HG02943 (cell line): ENCODE measurements around the gene PITPNM1.
"Not testable (repeated sequence)": the region's sequence is repeated elsewhere in the genome, so short reads cannot be mapped to it uniquely, and the experiment has no call there.

Experiments
- ATAC-seq: cut with Tn5 transposase; IDR thresholded peaks from one replicate; pipeline ENCODE4 v1.9.1; 2021; ENCODE audit warnings: mild to moderate bottlenecking, low read depth, moderate library complexity; ENCODE audit not compliant: unreplicated experiment

PITPNM1 gene

DNA sequence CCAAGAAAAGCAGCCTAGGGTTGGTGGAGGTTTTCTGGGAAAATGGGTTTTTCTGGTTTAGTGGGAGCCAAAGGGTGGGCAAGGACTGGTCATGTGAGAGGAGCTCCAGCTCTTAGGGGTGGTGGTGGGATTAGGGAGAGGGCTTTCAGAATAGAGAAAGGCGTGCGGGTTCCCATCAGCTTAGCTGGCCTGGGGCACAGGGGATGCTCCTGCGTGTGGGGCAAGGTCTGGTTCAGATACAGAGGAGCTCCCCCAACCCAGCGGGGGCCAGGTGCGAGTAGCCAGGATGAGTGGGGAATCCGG lies 36.8 kb downstream of the PITPNM1 start:
- no peak for ATAC-seq

DNA sequence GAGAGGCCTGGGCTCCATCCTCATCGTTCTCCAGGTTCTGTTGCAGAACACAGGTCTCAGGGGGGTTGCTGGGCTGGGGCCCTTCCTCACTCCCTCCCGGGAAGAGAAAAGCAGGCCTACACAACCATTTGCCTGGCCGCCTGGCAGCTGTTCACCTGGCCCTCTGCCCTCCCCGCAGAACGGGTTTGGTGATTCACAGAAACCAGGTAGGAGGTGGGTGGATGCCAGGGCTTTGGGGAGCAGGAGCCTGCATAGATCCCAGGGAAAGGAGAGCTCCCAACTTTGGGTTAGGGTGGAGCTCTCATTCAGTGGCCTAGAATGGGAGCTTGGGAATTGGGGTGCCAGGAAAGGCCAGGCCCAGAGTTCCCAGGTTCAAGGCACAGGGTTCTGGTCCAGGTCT lies 37.1 kb downstream of the PITPNM1 start:
- no peak for ATAC-seq

DNA sequence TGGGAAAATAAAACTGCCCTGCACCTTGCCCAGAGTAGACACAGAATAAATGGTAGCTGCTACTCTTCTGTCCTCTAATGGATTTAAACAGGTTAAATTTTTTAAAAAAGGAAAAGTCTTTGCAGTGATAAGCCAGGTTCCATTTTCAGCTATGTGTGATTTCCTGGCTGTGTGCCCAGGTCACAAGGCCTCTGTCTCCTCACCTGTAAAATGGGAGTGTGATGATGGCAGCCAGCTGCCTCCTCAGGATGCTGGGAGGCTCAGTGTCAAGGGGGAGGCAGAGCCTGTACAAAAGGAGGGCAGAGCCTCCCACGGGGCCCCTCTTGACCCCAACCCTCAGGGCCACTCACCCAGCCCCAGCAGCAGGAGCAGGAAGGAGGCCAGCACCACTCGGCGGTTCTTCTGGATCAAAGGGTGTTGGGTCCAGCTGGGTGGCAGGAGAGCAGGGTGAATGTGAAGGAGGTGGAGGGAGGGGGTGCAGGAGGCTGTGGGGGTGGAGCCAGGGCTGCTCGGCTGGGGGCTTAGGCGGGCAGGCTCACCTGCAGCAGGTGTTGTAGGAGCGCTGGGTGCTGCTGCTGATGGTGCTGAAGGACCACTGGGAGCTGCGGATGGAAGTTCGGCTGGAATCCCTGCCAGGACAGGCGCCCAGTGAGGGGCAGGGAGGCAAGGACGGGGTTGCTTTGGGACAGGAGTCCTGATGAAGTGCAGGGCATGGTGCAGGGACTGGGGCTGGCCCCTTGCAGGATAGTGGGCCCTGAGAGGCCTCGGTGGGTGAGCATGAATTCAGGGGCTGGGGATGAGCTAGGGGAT lies 38.0 kb downstream of the PITPNM1 start:
- ATAC-seq = no peak

DNA sequence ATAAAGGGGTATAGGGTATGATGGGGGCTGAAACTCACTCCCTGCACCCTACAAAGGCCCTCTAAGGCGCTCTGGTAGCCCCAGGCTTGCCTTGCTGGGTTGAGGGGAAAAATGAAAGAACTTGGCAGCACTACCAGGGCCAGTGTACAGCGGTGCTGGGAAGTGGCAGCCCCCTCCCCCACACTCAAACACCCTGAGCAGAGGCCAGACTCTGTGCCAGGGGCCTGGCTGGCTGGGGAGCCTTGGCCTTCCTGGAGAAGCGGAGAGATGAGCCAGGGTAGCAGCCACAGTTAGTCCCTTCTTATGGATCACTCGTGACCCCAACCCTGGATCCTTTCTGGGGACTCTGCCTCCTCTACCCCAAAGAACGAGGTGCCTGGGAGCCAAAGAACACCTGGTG lies 38.8 kb downstream of the PITPNM1 start:
- no peak for ATAC-seq

DNA sequence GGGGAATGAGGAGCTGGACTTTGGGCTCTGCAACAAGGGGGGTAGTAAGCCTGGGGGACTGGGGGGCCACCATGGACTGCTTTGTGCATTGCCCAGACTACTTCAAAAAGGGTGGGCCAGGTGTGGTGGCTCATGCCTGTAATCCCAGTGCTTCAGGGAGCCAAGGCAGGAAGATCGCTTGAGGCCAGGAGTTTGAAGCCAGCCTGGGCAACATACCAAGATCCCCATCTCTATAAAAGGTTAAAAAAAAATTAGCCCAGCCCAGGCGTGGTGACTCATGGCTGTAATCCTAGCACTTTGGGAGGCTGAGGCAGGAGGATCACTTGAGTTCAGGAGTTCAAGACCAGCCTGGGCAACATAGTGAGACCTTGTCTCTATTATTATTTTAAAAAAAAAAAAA lies 39.6 kb downstream of the PITPNM1 start:
- ATAC-seq = not testable (repeated sequence)

DNA sequence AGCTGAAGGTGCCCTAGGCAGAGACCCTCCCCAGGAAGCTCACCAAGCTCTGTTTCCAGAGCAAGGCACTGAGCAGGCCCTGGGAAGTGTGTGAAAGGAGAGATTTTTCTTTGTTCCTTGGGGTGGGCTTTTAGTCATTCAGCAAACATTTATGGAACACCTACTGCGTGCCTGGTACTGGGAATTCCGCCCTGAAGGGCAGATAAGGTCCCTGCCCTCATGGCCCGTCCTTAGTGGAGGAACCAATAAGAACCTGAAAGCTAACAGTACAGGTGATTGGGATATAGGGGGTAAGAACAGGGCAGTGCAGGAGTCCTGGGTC lies 40.0 kb downstream of the PITPNM1 start:
- ATAC-seq = no peak

DNA sequence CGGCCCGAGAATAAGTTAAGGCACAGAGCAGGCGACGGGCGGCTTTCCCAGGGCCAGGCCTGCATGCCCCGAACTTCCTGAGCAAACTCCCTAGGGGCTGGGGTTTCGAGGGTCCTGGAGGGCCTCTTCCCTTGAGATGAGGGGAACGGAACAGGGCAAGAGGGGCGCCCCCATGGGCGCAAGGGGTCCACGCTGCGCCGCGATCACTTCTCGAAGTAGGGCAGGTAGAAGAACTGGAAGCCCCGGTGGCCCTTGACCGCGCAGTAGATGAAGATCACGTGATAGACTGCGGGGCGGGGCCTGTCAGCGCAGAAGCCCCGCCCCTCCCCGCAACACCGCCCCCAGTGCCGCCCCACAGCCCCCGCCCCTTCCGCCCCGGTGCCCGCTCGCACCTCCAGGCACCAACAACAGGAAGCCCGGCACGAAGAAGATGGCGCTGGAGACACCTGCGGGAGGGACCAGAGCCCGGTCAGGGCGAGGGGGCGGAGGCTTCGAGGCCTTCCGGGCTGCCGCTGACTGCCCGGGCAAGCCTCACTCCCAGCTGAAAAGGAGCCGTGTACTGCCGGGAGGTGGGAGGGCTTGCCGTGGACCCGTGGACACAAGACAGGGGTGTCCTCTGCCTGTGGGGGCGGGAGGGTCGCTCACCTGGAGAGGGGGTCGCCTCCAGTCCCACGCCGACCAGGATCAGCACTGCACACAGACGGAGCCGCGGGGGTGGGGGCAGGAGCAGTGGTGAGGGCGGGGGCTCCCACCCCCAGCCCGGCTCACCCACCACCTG lies 40.6 kb downstream of the PITPNM1 start:
- ATAC-seq = peak; percentile 40

DNA sequence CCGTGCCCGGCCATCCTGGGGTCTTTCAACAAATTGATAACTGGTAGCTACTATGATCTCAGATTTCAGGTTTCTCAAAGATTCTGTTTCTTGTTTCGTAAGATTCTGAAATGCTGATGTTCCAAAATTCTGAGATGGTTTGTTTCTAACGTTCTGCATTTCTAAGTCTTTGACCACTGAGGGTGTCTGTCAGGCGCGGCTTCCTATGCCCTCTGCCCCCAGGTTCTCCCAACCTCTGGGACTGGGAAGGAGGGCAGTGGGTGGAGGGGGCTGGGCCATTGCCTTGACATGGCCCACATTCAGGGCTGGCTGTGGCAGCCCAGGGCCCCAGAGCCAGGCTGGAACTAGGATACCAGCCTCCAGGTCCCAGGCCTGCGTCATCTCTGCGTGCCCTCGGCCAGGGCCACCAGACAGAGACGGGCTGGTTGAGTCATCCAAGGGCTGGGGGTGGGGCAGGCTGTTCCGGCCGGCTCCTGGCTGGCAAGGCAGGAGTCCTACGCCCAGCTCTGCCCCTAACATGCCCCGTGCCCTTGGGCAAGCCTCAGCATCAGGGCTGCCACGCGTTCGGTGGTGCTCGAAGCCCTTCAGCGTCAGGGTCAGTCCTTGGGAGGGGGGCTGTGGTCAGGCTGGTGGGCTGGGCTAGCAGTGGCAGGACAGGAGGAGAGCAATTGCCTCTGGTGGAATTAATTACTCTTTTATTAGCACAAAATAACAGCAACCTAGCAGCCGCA lies 41.3 kb downstream of the PITPNM1 start:
- no peak for ATAC-seq

DNA sequence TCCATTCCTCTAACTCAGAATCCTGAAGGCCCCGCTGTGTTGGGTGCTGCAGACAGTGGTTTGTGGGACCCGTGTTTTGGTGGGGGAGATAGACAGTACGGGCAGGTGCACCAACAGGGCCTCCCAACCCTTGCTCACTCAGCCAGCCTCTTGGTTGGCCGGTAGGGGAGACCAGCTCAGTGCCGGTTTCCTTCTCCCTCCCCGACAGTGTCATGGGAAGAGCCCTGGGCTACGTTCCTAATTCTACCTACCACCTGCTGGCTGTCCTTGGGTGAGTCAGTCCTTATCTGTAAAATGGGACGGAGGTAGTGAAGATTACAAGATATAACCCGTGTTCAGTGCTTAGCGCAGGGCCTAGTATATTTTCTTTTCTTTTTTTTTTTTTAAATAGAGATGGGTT lies 42.0 kb downstream of the PITPNM1 start:
- no peak for ATAC-seq

DNA sequence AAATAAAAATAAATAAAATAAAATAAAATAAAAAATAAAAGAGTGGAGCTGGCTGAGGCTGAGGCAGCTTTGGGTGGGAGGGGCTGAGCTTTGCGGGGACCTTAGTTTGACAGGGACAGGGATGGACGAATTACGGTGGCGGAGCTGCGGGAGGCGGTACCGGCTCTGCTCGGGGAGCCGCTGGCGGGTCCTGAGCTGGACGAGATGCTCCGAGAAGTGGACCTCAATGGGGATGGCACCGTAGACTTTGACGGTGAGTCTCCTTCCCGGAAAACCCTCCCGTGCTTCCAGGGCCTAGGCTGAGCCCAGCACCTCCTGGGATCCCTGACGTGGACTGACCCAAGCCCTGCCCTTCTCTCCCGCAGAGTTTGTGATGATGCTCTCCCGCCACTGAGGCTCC lies 46.9 kb downstream of the PITPNM1 start:
- no peak for ATAC-seq

DNA sequence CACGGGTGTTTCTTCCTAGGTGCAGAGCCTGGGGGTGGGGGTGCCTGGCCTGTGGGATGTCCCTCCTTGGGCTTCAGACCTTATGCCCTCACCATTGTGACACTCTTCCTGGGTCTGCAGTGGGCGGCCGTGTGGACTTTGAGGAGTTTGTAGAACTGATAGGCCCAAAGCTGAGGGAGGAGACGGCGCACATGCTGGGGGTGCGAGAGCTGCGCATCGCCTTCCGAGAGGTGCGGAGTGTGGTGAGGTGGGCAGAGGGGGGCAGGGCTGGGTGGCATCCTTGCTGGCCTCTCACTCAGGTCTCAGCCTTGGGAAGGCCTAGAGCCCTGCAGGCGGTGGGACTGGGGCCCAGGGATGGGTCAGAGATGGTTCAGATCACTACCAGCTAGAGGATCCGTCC lies 47.7 kb downstream of the PITPNM1 start:
- ATAC-seq = no peak

DNA sequence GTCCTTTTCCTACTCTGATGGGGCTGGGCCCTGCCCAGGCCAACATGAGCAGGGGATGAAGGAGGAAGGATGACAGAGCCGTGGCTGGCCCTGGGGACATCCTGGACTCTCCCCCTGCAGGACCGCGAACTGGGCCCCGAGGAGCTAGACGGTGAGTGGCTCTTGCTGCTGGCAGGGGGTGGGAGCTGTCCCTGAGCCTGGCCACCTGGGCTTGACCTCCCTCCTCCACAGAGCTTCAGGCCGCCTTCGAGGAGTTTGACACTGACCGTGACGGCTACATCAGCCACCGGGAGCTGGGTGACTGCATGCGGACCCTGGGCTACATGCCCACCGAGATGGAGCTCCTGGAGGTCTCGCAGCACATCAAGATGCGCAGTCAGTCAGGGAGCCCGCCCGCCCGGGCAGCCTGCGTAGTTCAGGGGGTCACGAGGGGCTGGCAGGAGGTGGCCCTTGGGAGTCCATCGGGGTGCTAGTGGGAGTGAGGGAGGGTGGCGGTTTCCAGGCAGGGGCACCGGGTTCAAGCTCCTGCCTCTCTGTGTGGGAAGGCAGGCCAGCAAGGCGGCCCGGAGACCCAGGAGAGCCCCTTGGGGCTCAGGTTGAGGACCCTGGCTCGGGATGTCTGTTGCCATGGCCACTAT lies 49.0 kb downstream of the PITPNM1 start:
- no peak for ATAC-seq

DNA sequence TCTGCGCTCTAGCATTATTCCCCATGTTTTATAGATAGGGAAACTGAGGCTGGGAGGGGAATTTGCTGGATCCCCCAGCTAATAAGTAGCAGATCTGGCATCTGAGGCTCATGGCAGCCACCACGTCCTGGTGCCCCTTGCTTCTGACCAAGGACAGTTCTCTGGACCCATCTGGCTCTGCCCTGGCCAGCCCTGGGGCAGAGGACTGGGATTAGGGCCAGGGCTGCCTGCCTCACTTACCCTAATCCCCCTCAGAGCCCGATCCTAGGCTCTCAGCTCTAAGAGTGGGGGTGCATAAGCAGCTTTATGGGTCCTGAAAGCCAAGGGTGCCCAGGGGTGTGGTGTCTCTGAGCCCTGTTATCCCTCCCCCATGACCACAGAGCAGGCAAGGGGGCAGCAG lies 50.1 kb downstream of the PITPNM1 start, which contains the start of gene CABP4:
Gene CABP4, plus strand, starts transcription at position 301 of the 400 bp plus-strand sequence. Its CDS starts 70 bp downstream, at position 371.
- ATAC-seq = no peak

DNA sequence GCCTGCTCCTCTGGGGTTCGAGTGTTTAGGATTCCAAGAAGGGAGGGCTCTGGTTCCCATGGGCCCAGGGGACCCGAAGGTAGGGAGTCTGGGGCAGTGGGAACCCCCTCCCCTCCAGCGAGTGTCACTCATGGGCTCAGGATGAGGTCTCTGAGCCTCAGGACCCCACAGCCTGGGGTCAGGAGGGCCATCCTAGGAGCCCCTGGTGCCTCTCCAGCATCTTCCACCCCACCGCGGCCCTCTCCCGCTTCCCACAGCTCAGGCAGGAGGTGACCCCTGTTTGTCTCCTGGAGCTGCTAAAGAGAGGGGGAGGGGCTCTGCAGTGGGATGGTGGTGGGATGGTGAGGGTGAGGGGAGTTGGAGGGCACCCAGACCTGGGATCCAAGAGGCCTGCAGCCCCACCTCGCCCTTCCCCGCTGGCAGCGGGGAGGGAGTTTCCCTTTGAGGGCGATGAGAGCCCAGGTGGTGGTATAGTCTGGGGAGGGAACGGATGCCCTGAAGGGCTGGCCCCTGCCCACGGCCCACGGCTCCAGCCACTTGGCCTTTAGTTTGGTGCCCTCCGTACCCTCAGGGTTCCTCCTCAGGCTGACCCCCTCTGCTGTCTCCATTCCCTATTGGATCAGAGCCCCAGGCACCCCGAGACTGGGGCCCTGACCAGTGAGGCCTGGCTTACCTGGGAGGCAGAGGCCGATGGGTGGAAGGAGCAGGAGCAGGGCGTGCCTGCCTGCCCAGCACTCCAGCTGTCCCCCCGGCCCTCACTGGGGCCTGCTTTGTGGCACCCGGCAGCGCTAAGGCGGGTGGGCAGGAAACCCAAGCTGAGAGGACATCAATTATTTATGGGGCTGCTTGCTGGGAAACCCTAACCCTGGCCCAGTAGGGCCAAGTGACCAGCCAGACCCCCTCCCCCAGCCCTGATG lies 51.1 kb downstream of the PITPNM1 start:
- ATAC-seq = no peak

DNA sequence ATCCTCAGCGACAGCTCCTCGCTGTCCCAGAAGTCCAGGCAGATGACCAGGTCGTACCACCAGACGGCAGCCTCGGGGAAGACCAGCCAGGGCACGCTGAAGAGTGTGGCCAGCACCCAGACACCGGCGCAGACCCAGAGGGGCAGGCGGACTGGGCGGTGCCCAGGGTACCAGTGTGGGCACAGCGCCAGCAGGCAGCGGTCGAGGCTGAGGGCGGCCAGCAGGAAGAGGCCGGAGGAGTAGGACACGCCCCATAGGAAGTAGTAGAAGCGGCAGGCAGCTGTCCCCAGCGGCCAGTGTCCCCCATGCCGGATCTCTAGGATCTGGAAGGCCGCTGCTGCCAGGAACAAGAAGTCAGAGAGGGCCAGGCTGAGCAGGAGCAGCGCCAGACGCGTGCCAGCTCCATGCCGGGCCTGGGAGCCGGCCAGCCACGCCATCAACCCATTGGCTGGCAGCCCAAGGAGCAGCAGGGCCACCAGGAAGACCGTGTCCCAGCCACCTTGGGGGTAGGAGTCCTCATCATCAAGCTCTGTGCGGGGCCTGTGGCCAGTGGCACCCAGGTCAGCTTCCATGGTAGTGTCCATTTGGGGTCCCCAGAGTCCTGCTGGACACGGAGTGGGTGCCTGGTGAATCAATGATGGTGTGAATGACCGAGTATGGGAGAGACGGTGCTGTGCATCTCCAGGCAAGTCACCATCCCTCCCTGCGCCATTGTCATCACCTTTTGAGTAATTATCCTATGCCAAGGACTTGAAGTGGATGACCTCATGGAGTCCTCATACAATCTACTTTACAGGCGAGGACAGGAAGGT lies 52.8 kb downstream of the PITPNM1 start, which contains the start of gene GPR152:
Gene GPR152, minus strand, starts transcription at position 589 of the 812 bp plus-strand sequence. Its CDS starts 5 bp downstream, at position 584.
- no peak for ATAC-seq

DNA sequence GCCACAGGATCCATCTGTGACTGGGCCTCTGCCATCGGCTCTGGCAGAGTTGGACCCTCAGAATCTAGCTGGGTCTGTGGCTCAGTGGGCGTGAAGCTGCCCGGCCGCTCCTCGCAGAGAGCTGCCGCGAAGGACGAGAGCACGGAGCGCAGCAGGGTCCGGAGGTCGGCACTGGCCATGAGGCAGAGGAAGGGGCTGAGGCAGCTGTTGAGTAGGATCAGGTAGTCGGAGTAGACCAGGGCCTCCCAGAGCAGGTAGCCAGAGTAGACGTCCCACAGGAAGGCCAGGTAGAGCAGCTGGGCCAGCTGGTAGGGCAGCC lies 53.5 kb downstream of the PITPNM1 start:
- no peak for ATAC-seq

DNA sequence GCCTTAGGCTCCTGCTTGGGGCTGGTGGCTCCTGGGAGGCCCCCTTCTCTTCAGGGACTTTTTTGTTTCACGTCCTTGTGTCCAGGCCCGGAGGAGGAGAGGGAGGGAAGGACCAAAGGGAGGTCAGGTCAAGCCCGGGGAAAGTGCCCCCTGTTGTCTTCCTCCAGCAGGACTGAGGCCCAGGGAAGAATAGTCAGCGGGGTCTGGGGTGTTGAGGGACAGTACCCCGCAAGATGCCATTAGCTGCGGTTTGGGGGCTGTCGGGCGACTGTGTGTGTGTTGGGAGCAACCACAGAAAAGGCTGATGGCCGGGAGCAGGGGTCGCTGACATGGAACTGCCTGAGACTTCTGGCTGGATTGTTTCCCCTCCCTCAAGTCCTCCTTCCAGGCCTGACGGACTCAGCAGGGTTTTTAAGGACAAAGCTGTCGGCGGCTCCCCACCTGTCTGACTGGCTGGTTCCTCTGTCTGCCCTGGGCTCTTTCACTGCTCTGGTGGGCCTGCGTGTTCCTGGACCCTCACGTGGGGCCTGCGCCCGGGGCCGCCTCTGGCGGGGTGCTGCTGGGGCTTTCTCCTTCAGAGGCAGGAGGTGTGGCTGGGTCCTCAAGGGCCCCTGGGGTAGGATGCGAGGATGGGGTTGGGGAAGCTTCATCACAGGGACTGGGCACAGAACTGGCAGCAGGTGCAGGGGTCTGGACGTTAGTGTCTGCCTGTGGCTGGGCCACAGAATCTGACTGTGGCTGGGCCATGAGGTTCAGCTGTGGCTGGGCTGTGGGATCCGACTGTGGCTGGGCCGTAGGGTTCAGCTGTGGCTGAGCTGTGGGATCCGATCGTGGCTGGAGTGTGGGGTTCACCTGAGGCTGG lies 54.1 kb downstream of the PITPNM1 start:
- ATAC-seq = no peak

DNA sequence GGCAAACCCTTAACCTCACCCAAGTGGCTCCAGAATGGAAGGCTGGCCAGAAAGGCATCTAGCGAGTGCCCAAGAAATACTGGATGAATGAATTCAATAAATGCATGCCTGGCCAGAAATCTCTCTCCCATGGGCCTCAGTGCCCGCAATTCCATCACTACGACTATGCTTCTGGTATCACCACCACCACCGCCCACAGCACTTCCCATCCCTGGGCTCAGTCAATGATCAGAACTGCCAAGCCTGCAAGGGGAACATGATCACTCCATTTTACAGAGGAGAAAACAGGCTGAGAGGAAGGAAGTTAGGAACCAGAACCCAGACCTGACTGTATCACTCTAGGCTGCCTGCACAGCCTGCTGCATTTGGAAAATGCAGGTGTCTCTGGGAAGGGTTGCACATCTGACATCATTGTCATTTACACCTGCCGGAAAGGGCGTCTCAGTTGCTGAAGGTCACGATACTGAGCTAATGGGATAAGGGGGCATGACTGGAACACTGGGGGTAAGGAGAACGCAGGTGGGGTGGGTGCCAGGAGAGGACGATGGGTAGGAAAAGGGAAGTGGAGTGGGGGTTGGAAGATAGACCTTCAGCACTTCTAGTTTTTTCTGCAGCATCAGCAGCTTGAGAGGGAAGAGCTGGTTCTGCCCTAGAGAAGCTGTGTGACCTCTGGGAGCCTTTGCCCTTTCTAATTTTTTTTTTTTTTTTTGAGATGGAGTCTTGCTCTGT lies 55.9 kb downstream of the PITPNM1 start:
- no peak for ATAC-seq
